HG02571 (cell line): ENCODE measurements around the gene EXT2.

Experiments
- ATAC-seq: cut with Tn5 transposase; IDR thresholded peaks from one replicate; pipeline ENCODE4 v1.9.1; 2021; ENCODE audit warnings: mild to moderate bottlenecking, moderate library complexity; ENCODE audit not compliant: unreplicated experiment

EXT2 gene

GRCh38 chr11:44285756-44286155 is 190.3 kb downstream of the EXT2 start:
- ATAC-seq, result no peak

GRCh38 chr11:44286268-44286880 is 190.9 kb downstream of the EXT2 start:
- ATAC-seq, result no peak

DNA sequence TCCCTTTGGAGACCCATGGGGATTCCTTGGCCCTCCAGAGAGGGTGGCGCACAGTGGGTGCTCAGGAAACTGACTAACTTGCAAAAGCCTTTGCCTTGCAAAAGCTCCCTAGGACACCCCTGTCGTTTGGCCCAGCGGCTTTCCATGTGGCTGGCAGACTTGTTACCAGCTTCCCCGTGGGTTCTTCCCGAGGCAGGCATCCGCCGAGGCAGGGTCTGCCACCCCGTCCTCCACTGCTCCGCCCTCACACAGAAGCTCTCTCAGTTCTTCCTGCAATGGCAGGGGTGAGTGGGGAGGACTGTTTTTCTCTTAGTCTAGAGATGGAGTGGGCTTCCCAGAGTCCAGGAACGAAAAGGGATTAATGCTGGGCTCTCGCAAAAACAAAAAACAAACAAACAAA is 191.4 kb downstream of the EXT2 start:
- no peak for ATAC-seq

- ATAC-seq, result no peak
Observed at GRCh38 chr11:44288133-44288526, 192.7 kb downstream of the EXT2 start.

DNA sequence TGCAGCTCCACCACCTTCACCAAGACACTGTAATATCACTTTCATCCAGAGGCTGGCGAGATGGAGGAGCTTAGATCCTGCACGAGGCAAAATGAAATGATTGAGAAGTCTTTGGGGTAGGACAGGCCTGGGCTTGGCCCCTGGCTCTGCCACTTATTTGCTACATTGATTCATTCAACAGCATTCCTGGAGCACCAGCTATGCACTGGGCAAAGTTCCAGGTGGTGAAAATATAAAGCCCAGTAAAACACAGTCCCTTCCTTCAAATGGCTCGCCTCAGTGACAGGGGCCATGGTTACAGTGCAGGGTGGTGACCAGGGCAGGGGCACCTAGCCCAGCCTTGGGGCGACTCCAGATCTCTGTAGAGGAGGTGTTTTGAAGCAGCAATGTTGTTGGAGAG is 194.7 kb downstream of the EXT2 start:
- ATAC-seq, result no peak
